GM13976 (cell line): ENCODE data around the gene TENT5C.
"Not testable (repeated sequence)": the region's sequence is repeated elsewhere in the genome, so short reads cannot be mapped to it uniquely, and the experiment has no call there.

Experiments
- DNase-seq: peaks from one replicate; pipeline ENCODE4 v3.0.0; 2012; ENCODE audit warnings: low spot score
- CTCF ChIP-seq: IDR thresholded peaks from 2 replicates; pipeline ENCODE4 v1.5.1; 2012; ENCODE audit warnings: borderline replicate concordance, mild to moderate bottlenecking; ENCODE audit not compliant: insufficient read depth; ENCODE audit errors: extremely low read depth, missing control alignments, control extremely low read depth
- in situ Hi-C: fragments of 300-500 bp; cut with MboI; formaldehyde crosslinking; loops from one replicate; pipeline ENCODE4 v1.12.0; 2022; ENCODE audit warnings: low sequenced_read_pairs, mixed read lengths, inconsistent platforms; ENCODE audit not compliant: unreplicated experiment

The TENT5C gene

GRCh38 chr1:117605774-117606648, at the start of gene TENT5C:
Gene TENT5C (plus strand): TSS chr1:117606048. CDS start chr1:117622869, 16,821 bp downstream.
- in situ Hi-C loops: no loop called here

GRCh38 chr1:117556341-117556740, 49.5 kb upstream of the TENT5C start:
- no peak for DNase-seq
- in situ Hi-C loops: no loop called here
- no peak for TF ChIP-seq CTCF

More at GRCh38 chr1:117605774-117606648, at the start of gene TENT5C:
- no peak for TF ChIP-seq CTCF
- peak; percentile 99 for DNase-seq

- TF ChIP-seq CTCF: no peak
- in situ Hi-C loops: no loop called here
- no peak for DNase-seq
These were observed 48.9 kb upstream of the TENT5C start for GRCh38 chr1:117556976-117557375.

GRCh38 chr1:117558451-117558850, 47.4 kb upstream of the TENT5C start:
- in situ Hi-C loops: not testable (repeated sequence)

GRCh38 chr1:117559139-117559538, 46.7 kb upstream of the TENT5C start:
- in situ Hi-C loops: no loop called here
- no peak for DNase-seq
- TF ChIP-seq CTCF: no peak

More at GRCh38 chr1:117558451-117558850, 47.4 kb upstream of the TENT5C start:
- not testable (repeated sequence) for DNase-seq

- DNase-seq: no peak
- TF ChIP-seq CTCF: no peak
- in situ Hi-C loops: no loop called here
These were observed 45.9 kb upstream of the TENT5C start for GRCh38 chr1:117559985-117560384.

GRCh38 chr1:117561071-117561470, 44.8 kb upstream of the TENT5C start:
- DNase-seq: no peak
- in situ Hi-C loops: no loop called here
- no peak for TF ChIP-seq CTCF
